Retinal pigment epithelial cell (primary cell): ENCODE results near the gene CLCNKA.
A peak's percentile ranks its signal among the peaks of the same experiment; 100 is the strongest.
"Not testable (repeated sequence)": the region's sequence is repeated elsewhere in the genome, so short reads cannot be mapped to it uniquely, and the experiment has no call there.

Experiments
- DNase-seq: peaks from one replicate; pipeline ENCODE4 v3.0.0-alpha.2; 2010; ENCODE audit warnings: low read depth
- H3K4me3 ChIP-seq: 2 replicates; pipeline ENCODE4 v1.5.1; 2011; ENCODE audit warnings: mild to moderate bottlenecking, low read length, control low read depth, moderate library complexity
- TF ChIP-seq, protein P1 (sequence below): conservative IDR thresholded peaks from 2 replicates; pipeline ENCODE4 v1.5.1; 2011; ENCODE audit warnings: low read depth, low read length, control low read depth, inconsistent platforms

The CLCNKA gene

DNA sequence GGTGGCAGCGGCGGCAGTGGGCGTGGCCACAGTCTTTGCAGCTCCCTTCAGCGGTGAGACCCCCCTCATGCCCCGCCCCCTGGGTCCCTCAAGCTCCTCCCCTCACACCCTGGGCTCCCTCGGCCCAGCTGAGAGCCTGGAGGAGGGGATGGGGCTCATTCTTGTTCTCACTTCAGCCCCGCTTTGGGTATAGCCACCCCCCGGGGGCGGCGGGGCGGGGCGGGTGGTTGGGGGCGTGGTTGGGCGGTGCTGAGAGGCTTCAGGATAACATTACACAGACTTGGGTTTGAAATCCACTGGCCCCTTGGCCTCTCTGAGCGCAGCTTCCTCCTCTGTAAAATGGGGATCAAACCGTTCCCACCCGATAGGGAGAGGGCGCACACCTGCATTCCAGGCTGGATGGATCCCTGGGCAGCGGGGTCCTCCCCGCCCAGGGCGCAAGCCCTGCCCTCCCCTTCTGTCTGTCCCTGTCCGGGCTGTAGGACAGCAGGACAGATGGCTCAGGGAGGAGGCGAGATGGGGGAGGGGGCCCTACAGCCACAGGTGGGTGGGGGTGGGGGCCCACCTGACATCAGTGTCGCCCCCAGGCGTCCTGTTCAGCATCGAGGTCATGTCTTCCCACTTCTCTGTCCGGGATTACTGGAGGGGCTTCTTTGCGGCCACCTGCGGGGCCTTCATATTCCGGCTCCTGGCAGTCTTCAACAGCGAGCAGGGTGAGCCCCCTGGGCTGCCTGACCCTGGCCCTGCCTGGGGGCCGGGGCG is 5.1 kb downstream of the CLCNKA start:
- TF ChIP-seq, protein P1, sequence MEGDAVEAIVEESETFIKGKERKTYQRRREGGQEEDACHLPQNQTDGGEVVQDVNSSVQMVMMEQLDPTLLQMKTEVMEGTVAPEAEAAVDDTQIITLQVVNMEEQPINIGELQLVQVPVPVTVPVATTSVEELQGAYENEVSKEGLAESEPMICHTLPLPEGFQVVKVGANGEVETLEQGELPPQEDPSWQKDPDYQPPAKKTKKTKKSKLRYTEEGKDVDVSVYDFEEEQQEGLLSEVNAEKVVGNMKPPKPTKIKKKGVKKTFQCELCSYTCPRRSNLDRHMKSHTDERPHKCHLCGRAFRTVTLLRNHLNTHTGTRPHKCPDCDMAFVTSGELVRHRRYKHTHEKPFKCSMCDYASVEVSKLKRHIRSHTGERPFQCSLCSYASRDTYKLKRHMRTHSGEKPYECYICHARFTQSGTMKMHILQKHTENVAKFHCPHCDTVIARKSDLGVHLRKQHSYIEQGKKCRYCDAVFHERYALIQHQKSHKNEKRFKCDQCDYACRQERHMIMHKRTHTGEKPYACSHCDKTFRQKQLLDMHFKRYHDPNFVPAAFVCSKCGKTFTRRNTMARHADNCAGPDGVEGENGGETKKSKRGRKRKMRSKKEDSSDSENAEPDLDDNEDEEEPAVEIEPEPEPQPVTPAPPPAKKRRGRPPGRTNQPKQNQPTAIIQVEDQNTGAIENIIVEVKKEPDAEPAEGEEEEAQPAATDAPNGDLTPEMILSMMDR = no peak
- peak overlapping the region; percentile 26 for H3K4me3 ChIP-seq
- DNase-seq = no peak

DNA sequence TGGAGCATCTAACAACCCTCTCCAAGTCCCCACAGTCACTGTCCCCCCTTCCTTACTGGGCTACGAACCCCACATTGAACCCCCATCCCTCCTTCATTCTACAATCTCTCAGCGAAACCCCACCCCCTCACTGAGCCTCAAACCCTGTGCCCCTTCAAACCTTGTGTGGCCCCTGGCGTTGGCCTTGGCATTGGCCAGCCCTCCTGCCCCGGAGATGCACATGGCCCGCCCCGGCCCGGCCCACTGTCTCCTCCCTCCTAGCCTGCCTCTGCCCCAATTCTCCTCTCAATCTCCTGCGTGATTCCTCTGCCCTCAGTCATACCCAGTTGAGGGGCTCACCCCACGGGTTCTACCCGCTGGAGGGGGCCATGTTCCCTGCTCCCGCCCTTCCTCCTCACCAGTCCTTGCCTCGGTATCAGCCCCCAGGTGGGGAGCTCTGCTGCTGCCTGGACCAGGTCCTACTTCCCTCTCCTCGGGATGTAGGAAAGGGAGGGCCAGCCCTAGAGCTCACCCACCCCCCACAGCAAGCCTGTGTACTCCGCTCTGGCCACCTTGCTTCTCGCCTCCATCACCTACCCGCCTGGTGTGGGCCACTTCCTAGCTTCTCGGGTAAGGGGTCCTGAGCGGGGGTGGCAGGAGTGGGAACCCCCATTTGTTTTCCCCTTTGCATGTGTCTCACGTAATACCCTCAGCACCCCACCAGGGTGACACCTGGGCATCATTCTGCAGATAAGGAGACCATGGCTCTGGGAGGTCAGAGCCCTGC is 6.6 kb downstream of the CLCNKA start:
- H3K4me3 ChIP-seq = no peak overlapping the region
- TF ChIP-seq, protein P1 = no peak
- no peak for DNase-seq

DNA sequence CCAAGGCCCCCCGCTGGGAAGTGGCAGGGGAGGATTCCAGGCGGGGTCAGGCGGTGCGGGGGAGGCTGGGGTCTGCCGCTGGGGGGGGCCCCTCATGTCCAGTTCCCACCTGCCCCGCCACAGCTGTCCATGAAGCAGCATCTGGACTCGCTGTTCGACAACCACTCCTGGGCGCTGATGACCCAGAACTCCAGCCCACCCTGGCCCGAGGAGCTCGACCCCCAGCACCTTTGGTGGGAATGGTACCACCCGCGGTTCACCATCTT is 7.1 kb downstream of the CLCNKA start:
- H3K4me3 ChIP-seq, DNase-seq: not testable (repeated sequence)

DNA sequence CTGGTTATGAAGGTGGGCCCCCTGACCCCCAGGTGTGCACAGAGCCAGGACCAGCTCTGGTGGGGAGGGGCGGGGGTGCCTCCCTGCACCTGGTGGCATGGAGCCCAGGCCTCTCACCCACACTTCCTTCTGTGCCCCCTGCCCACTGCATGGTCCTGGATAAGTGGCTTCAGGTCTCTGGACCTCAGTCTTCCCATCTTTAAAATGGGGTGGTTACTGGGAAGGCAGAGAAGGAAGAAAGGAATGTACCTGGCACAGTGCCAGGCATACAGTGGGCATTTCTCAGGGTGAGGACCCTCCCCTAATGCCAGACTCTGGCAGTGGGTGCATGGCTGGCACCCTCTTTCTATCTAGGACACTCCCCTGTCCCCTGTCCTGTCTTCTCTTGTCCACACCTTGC is 7.5 kb downstream of the CLCNKA start:
- DNase-seq = no peak
- H3K4me3 ChIP-seq = no peak overlapping the region
- TF ChIP-seq, protein P1 = no peak

DNA sequence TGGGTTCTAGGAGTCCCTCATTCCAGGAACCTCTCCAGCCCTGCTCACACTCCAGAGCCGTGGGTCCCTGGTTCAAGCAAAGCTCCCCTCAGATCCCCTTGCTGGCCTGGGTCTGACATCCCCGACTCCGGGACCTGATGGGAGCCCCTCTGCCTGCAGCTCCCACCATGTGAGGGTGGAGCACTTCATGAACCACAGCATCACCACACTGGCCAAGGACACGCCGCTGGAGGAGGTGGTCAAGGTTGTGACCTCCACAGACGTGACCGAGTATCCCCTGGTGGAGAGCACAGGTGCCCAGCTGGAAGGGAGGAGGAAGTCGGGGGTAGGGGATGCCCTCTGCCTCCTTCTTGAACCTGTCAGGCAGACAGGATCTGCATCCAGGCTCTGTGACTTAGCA is 9.7 kb downstream of the CLCNKA start:
- H3K4me3 ChIP-seq = no peak overlapping the region
- TF ChIP-seq, protein P1 = no peak
- DNase-seq = no peak

DNA sequence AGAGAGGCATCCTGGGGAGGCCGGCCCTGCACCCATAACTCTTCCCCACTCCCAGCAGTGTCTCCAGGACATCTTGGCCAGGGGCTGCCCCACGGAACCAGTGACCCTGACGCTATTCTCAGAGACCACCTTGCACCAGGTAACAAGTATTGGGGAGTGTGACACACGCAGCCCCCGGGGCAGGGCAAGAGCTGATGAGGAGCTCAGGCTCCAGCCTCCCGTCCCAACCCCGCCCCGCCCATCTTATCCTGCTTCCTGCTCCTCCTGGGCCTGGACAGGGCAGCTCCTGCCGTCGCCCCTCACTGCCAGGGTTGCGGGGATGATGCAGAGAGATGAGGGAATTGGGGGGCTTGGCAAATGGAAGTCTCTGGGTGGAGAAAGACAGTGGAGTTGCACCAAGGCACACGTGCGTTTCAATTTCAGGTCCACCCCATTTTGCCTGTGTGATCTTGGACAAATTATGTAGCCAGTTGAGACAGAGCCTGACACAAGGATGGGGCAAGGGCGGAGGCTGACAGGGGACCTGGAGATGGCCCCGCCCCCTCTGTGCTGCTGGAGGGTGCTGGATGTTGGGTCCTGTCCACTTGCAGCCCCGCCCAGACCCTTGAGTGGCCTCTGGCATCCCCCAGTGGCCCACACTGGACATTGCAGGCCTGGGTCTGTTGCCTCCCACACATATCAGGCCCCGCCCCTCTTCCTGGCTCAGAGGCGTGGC is 10.7 kb downstream of the CLCNKA start:
- no peak overlapping the region for H3K4me3 ChIP-seq
- no peak for DNase-seq
- TF ChIP-seq, protein P1 = peak; percentile 95

DNA sequence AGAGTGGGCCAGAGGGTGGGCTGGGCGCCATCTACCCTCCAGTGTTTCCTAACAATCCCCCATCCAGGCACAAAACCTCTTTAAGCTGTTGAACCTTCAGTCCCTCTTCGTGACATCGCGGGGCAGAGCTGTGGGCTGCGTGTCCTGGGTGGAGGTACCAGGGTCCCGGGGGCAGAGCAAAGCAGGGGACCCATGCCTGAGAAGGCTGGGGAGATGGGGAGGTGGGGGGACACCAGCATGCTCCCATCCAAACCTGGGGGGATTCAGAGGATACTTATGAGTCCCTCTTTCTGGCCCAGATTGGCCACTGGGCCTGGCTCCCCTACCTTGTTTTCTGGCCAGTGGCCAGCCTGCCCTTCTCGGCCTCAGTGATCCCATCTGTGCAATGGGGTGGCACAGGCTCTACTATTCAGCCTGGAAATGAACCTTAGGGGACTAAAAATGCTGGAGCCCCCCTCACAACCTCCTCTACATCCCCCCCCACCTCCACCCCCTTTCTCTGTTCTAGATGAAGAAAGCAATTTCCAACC is 11.3 kb downstream of the CLCNKA start:
- not testable (repeated sequence) for DNase-seq, H3K4me3 ChIP-seq

DNA sequence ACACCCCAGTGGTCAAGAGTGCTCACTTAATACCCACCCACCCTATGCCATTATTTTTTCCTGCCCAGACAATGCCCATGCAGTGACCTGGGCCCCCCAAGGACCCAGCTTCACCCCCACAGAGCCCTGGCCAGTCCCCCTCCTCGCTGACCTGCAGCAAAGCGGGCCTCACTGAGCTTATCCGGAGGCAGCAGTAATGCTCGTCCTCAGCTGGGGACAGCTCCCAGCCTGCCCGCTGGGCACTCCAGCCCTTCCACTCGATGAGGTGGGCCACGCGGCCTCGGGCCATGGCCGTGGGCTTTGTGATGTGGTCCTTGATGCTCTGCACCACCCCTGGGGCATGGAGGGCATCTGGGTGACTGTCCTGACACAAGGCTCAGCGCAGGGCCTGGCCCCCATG is 14.6 kb downstream of the CLCNKA start:
- DNase-seq = not testable (repeated sequence)

More for the DNA sequence above, 14.6 kb downstream of the CLCNKA start:
- not testable (repeated sequence) for H3K4me3 ChIP-seq
